Measurements from ENCODE around the gene KATNB1.
A peak's percentile ranks its signal among the peaks of the same experiment; 100 is the strongest.

The KATNB1 gene

GRCh38 chr16:57714047-57714446, 21.5 kb upstream of the KATNB1 start:
- TF ChIP-seq CTCF (IDR thresholded peaks at IDR 0.05; ENCODE audit: control insufficient read depth, extremely low read depth, insufficient read depth), result no peak
- DNase-seq (ENCODE audit: low read depth), result no peak
- H3K4me3 ChIP-seq (ENCODE audit: low read depth, low read length), result no peak overlapping the region

- no peak for DNase-seq (ENCODE audit: low read depth)
- peak; percentile 80 for TF ChIP-seq CTCF (IDR thresholded peaks at IDR 0.05; ENCODE audit: control insufficient read depth, extremely low read depth, insufficient read depth)
- H3K4me3 ChIP-seq (ENCODE audit: low read depth, low read length), result no peak overlapping the region
Observed at GRCh38 chr16:57720142-57720575, 15.4 kb upstream of the KATNB1 start.

- no peak overlapping the region for H3K4me3 ChIP-seq (ENCODE audit: low read depth, low read length)
- DNase-seq (ENCODE audit: low read depth), result no peak
- no peak for TF ChIP-seq CTCF (IDR thresholded peaks at IDR 0.05; ENCODE audit: control insufficient read depth, extremely low read depth, insufficient read depth)
Observed at GRCh38 chr16:57721356-57722209, 14.0 kb upstream of the KATNB1 start.

- no peak for DNase-seq (ENCODE audit: low read depth)
- TF ChIP-seq CTCF (IDR thresholded peaks at IDR 0.05; ENCODE audit: control insufficient read depth, extremely low read depth, insufficient read depth), result no peak
- no peak overlapping the region for H3K4me3 ChIP-seq (ENCODE audit: low read depth, low read length)
Observed at GRCh38 chr16:57722210-57722499, 13.4 kb upstream of the KATNB1 start.

GRCh38 chr16:57722651-57723050, 12.9 kb upstream of the KATNB1 start:
- no peak overlapping the region for H3K4me3 ChIP-seq (ENCODE audit: low read depth, low read length)
- no peak for DNase-seq (ENCODE audit: low read depth)
- no peak for TF ChIP-seq CTCF (IDR thresholded peaks at IDR 0.05; ENCODE audit: control insufficient read depth, extremely low read depth, insufficient read depth)

GRCh38 chr16:57723170-57723569, 12.4 kb upstream of the KATNB1 start:
- TF ChIP-seq CTCF (IDR thresholded peaks at IDR 0.05; ENCODE audit: control insufficient read depth, extremely low read depth, insufficient read depth), result no peak
- no peak overlapping the region for H3K4me3 ChIP-seq (ENCODE audit: low read depth, low read length)
- no peak for DNase-seq (ENCODE audit: low read depth)

- no peak overlapping the region for H3K4me3 ChIP-seq (ENCODE audit: low read depth, low read length)
- no peak for DNase-seq (ENCODE audit: low read depth)
Observed at GRCh38 chr16:57724531-57724930, 11.0 kb upstream of the KATNB1 start.

More at GRCh38 chr16:57724531-57724930, 11.0 kb upstream of the KATNB1 start:
- no peak for TF ChIP-seq CTCF (IDR thresholded peaks at IDR 0.05; ENCODE audit: control insufficient read depth, extremely low read depth, insufficient read depth)
